ENCODE results near the gene KRTAP21-1. TPM values are rescaled to one million over a fixed set of nuclear protein-coding genes. Genes with fewer than 3 reads are reported as not detected.

Gene KRTAP21-1
- total RNA-seq, 1 experiment from 2014 or later, result not detected

- DNase-seq, result peak; percentile 59
- no peaks in the 10 kb centered on the region for H3K36me3 ChIP-seq (ENCODE audit: low read depth, low read length)
- no TSS peak for BruUV-seq (replicated peaks)
- H3K4me2 ChIP-seq (ENCODE audit: low read length), result peak overlapping the region; percentile 42
- H3K27me3 ChIP-seq (ENCODE audit: low read length), result 0 out of 2 replicates have a peak, but pooled peaks cover 3% of the 10 kb centered on the region
- CTCF ChIA-PET, result no interaction called here
- H3K9me2 ChIP-seq (replicated peaks; ENCODE audit: low read length), result no peaks in the 10 kb centered on the region
- no peaks in the 10 kb centered on the region for H4K20me1 ChIP-seq (ENCODE audit: low read length)
- no peaks in the 10 kb centered on the region for H3K4me1 ChIP-seq (ENCODE audit: insufficient read depth, low read length)
- intact Hi-C loops (cut with micrococcal nuclease), result loop anchor here (1.0 to 5.0 kb wide), 7 partner anchors 112 to 688 kb away; partner anchors contain the start of gene KRTAP20-4
- H3K4me3 ChIP-seq (ENCODE audit: low read length), result no peak overlapping the region
- POLR2A ChIA-PET (ENCODE audit: unreplicated experiment), result no interaction called here
- no peaks in the 10 kb centered on the region for H3F3A ChIP-seq (ENCODE audit: low read length, unreplicated experiment)
- H3K27ac ChIP-seq (ENCODE audit: low read length), result no peak overlapping the region
- H3K9me3 ChIP-seq (ENCODE audit: low read length), result no peaks in the 10 kb centered on the region
- TF ChIP-seq EZH2 (IDR thresholded peaks at IDR 0.05; ENCODE audit: low read length, unreplicated experiment) (no peak), CTCF (conservative IDR thresholded peaks at IDR 0.05; ENCODE audit: low read depth, low read length) (peak; percentile 74)
- H2AFZ ChIP-seq (ENCODE audit: low read length), result peak overlapping the region; percentile 19
- H3K79me2 ChIP-seq (ENCODE audit: low read length), result no peaks in the 10 kb centered on the region
- peak; percentile 82 for ATAC-seq
- H3K9ac ChIP-seq (ENCODE audit: low read length), result no peak overlapping the region
Observed at GRCh38 chr21:30733026-30733425, 22.2 kb downstream of the KRTAP21-1 start.

GRCh38 chr21:30726726-30727125 is 28.5 kb downstream of the KRTAP21-1 start:
- intact Hi-C loops (cut with micrococcal nuclease), result no loop called here
- DNase-seq, result no peak

DNA sequence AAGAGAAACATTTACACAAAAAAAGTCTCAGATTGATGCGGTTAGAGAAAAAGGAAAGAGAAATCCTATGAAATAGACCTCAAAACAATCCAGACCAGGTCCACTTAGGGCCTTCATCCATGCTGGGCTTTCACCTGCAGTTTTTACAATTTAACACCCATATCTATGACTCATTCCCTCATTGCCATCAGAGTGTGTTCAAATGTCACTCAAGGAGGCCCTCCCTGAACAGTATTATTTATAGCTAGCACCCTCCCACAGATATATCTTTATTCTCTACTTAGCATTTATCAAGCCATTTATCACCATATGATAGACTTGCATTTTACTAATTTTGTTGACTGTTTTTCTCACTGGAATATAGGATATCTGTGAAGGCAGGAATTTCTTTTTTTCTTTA is 35.8 kb downstream of the KRTAP21-1 start:
- Histone ChIP-seq H3K79me2 (ENCODE audit: low read length) (no peaks in the 10 kb centered on the region), H3F3A (ENCODE audit: low read length, unreplicated experiment) (peaks cover 4% of the 10 kb centered on the region), H4K20me1 (ENCODE audit: low read length) (no peaks in the 10 kb centered on the region), H3K9me2 (replicated peaks; ENCODE audit: low read length) (no peaks in the 10 kb centered on the region), H3K4me3 (ENCODE audit: low read length) (no peak overlapping the region), H3K9ac (ENCODE audit: low read length) (peak overlapping the region; percentile 47), H3K27ac (ENCODE audit: low read length) (peak overlapping the region; percentile 90), H3K4me2 (ENCODE audit: low read length) (peak overlapping the region; percentile 63), H3K9me3 (ENCODE audit: low read length) (no peaks in the 10 kb centered on the region), H3K27me3 (ENCODE audit: low read length) (no peaks in the 10 kb centered on the region), H2AFZ (ENCODE audit: low read length) (no peak overlapping the region), H3K36me3 (ENCODE audit: low read depth, low read length) (no peaks in the 10 kb centered on the region), H3K4me1 (ENCODE audit: insufficient read depth, low read length) (peaks cover 41% of the 10 kb centered on the region)
- peak; percentile 56 for DNase-seq
- intact Hi-C loops (cut with micrococcal nuclease), result no loop called here
- BruUV-seq (replicated peaks), result no TSS peak
- TF ChIP-seq CTCF (conservative IDR thresholded peaks at IDR 0.05; ENCODE audit: low read depth, low read length) (no peak), EZH2 (IDR thresholded peaks at IDR 0.05; ENCODE audit: low read length, unreplicated experiment) (no peak), EZH2phosphoT487 (IDR thresholded peaks at IDR 0.05; ENCODE audit: borderline replicate concordance, low read length) (no peak)
- ChIA-PET CTCF (no interaction called here), POLR2A (ENCODE audit: unreplicated experiment) (interaction anchor here (0.7 kb wide), 1 partner anchor 135 kb away, joined by 3 read pairs; no protein-coding TSS in a partner anchor)
- peak; percentile 38 for ATAC-seq

More at GRCh38 chr21:30726726-30727125, 28.5 kb downstream of the KRTAP21-1 start:
- ATAC-seq, result no peak
- H3K79me2 ChIP-seq (ENCODE audit: low read length), result no peaks in the 10 kb centered on the region
- POLR2A ChIA-PET (ENCODE audit: unreplicated experiment), result no interaction called here
- H3K9me3 ChIP-seq (ENCODE audit: low read length), result no peaks in the 10 kb centered on the region
- no peaks in the 10 kb centered on the region for H4K20me1 ChIP-seq (ENCODE audit: low read length)
- no peak overlapping the region for H3K4me3 ChIP-seq (ENCODE audit: low read length)
- H3K9ac ChIP-seq (ENCODE audit: low read length), result no peak overlapping the region
- no peak overlapping the region for H3K27ac ChIP-seq (ENCODE audit: low read length)
- no peaks in the 10 kb centered on the region for H3K36me3 ChIP-seq (ENCODE audit: low read depth, low read length)
- no peak overlapping the region for H3K4me2 ChIP-seq (ENCODE audit: low read length)
- CTCF ChIA-PET, result no interaction called here
- H2AFZ ChIP-seq (ENCODE audit: low read length), result no peak overlapping the region
- H3F3A ChIP-seq (ENCODE audit: low read length, unreplicated experiment), result no peaks in the 10 kb centered on the region
- BruUV-seq (replicated peaks), result no TSS peak
- TF ChIP-seq EZH2phosphoT487 (IDR thresholded peaks at IDR 0.05; ENCODE audit: borderline replicate concordance, low read length) (no peak), EZH2 (IDR thresholded peaks at IDR 0.05; ENCODE audit: low read length, unreplicated experiment) (no peak), CTCF (conservative IDR thresholded peaks at IDR 0.05; ENCODE audit: low read depth, low read length) (no peak)
- no peaks in the 10 kb centered on the region for H3K9me2 ChIP-seq (replicated peaks; ENCODE audit: low read length)
- H3K27me3 ChIP-seq (ENCODE audit: low read length), result no peaks in the 10 kb centered on the region
- H3K4me1 ChIP-seq (ENCODE audit: insufficient read depth, low read length), result no peaks in the 10 kb centered on the region

All from PC-3 (cell line).